HG03575 (cell line): ENCODE results near the gene CFAP45.

Experiments used
- ATAC-seq: cut with Tn5 transposase; IDR thresholded peaks from one replicate; pipeline ENCODE4 v1.9.1; 2021; ENCODE audit not compliant: unreplicated experiment, insufficient number of reproducible peaks, low FRiP score; ENCODE audit errors: extremely low read depth

Gene CFAP45

GRCh38 chr1:159884296-159884695, 15.7 kb downstream of the CFAP45 start:
- no peak for ATAC-seq

DNA sequence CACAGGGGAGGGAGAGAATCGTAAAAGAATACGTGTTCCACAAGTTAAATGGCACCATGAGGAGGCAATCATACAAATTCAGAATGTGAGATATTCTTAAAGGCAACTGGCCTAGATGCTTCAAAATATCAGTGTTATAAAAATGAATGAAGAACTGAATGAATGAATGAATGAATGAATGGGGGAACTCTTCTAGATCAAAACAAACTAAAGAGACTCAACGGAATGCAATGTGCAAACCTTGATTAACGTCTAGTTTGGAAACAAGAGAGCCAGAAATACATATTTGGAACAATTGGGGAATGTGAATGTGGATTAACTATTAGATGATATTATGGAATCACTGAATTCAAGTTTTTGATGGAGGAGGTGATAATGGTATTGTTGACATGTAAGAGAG, 16.8 kb downstream of the CFAP45 start:
- no peak for ATAC-seq

GRCh38 chr1:159882527-159882862, 17.5 kb downstream of the CFAP45 start:
- ATAC-seq, result no peak

- ATAC-seq, result no peak
Observed at GRCh38 chr1:159881622-159882526, 18.1 kb downstream of the CFAP45 start.

DNA sequence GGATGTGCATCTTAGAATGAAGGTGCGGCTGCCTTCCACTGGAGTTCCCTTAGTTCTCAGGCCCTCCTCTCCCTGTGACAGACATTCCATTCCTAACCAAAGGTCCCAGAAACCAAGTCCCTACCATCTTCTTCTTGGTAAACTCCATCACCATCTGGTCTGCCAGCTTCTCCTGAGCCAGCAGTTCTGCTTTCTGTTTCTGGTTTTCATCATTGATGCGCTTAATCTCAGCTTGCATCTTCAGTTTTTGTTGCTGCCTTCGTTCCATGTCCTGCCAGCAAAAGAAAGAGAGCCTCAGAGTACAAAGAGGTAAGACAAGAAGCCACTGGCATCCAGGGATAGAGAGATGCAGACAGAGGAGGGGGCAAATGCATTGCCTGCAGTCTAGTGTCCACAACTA, 19.5 kb downstream of the CFAP45 start:
- ATAC-seq, result no peak

DNA sequence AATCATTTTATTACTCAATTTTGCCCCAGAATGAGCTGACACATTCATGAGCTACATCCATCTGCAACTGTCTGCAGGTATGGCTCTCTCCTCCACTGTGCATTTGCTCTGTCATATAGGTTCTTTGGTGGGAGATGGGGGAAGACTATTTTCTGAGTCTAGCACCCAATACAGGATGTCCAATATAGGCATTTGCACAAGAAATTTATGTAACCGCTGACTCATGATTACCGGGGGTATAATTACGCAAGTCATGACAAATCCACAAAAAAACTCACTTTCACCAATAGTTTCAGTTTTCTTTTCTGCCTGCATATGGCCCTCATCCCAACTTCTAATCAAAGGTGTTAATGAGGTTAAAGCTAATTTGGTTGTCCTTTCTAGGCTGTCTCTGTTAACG, 20.0 kb downstream of the CFAP45 start:
- no peak for ATAC-seq

GRCh38 chr1:159879136-159879535, 20.8 kb downstream of the CFAP45 start:
- no peak for ATAC-seq

GRCh38 chr1:159877695-159878444, 22.1 kb downstream of the CFAP45 start:
- no peak for ATAC-seq

GRCh38 chr1:159873530-159874143, 26.3 kb downstream of the CFAP45 start:
- no peak for ATAC-seq

DNA sequence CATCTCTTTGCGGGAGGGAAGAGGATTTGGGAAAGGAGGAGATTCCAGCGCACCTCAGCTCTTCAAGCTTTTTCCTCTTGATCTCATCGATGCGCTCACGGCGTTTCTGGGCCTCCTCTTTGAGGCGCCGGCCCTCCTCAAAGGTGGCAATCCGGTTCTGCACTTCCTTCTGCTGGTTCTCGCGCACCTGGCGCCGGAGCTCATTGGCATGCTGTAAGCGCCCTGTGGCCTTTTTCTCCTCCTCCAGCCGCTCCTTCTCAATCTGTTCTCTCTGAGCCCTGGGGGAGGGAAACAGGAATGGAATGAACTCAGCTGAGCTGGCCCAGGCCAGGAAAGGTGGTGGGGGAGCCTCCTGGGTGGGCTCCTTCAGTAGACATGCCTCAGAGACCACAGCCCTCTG, 27.1 kb downstream of the CFAP45 start:
- ATAC-seq, result no peak

- ATAC-seq, result no peak
Observed at GRCh38 chr1:159870704-159871103, 29.3 kb downstream of the CFAP45 start.

GRCh38 chr1:159869607-159870006, 30.4 kb downstream of the CFAP45 start:
- ATAC-seq, result no peak

DNA sequence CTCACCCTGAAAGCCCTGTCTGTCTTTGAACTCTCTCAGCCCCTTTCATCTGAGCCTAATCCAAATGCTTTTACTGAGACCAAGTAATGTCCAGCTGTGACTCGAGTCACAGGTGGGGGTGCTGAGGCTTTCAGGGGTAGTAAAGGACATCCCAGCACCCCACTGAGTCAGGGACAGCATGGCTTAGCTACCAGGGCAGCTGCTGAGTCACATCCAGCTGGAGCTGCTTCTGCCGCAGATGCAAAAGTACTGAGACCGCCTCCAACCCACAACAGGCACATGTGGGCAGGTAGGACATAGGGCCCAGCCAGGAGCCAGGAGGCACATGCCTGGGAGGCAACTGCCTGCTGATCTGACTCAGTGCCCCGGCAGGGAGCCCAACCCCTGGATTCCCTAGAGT, 30.8 kb downstream of the CFAP45 start:
- no peak for ATAC-seq

DNA sequence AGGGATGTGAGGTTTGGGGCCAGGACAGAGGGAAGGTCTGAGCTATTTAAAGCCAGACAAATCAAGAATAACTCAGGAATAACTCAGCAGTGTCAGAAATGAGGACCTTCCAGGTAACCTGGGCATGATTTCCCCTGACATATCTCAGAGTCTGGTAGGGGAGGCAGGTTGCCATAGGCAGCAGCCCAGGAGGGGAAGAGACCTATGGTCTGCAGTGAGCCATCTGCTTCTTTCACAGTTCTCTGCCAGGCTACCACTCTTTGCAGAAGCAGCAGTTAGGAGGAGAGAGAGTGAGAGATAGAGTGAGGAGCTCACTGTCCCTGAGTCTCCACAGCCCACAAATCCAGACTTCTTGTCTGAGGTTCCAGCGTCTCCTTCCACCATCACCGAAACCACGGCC, 31.2 kb downstream of the CFAP45 start:
- ATAC-seq, result no peak

DNA sequence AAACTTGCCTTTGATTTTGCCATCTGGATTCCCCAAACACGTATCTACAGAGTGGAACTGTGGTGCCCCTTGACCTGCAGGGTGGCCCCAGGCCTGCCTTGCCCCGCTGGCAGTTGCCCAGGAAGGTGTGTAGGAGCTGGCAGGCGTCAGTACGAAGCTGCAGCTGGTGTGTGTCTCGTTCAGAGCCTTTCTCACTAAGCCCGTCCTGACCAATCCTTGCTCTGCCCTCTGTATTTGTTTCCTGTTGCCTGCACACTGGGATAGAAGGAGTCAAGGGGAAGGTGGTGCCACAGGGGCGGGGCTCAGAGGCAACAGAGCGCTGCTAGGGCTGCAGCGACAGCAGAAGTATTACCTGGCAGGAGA, 32.3 kb downstream of the CFAP45 start:
- no peak for ATAC-seq

DNA sequence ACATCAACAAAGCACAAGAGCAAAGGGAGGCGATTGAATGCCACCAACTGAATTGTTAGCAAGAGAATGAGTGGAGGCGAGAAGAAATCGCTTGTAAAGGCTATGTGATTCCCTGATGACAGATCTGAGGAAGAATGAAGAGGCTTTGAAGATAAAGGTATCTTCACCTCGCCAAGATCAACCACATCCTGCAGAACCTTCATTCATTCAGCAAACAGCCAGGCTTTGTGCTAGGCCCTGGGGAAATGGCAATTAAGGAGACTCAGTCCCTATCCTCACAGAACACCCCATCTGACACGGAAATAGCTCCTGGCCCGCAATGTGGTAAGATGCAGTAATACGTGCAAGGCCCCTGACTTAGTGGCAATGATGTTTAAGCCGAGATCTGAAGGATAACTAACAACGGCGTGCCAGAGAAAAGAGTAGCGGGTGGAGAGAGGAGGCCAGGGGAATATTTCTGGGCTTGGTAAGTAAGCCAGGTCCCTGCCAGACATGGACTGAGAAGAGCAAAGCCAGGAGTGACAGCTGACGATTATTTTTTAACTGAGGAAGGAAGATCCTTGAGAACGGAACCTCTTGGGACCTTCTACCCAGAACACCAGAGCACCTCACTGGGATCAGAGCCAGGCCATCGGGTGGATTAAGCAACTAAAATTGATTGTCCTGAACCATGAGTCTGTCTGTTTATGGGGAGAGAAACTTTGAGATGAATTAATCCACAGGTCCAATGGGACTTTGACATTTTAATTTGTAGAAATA, 32.9 kb downstream of the CFAP45 start:
- ATAC-seq, result no peak

GRCh38 chr1:159866066-159866465, 33.9 kb downstream of the CFAP45 start:
- ATAC-seq, result no peak

- ATAC-seq, result no peak
Observed at GRCh38 chr1:159864262-159864661, 35.7 kb downstream of the CFAP45 start.

- no peak for ATAC-seq
Observed at GRCh38 chr1:159862557-159862956, 37.4 kb downstream of the CFAP45 start, which contains the start of gene VSIG8. VSIG8 (minus strand) TSS chr1:159862657; CDS start chr1:159862521, 136 bp downstream.
